ENCODE results near the gene BAIAP2L2.

DNA sequence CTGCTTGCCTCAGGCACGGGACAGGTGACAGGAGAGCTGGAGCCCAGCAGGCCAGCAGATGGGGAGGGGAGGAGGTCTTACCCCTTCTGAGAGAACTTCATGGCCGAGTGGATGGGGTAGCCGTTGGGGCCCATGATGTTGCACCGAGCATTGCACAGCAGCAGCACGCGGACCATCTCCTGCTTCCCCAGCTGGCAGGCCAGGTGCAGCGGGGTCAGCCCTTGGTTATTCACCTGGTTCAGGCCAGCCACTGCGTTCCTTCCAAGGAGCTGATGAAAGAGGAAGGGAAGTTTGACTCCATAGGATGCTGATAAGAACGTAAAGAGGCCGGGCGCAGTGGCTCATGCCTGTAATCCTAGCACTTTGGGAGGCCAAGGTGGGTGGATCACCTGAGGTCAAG, 29.4 kb upstream of the BAIAP2L2 start:
- TF ChIP-seq CTCF (IDR thresholded peaks at IDR 0.05) (no peak), POLR2A (IDR thresholded peaks at IDR 0.05) (no peak), POLR2AphosphoS5 (IDR thresholded peaks at IDR 0.05) (no peak), EP300 (IDR thresholded peaks at IDR 0.05) (no peak)
